ENCODE data around the gene SULT1A2.
"Not testable (repeated sequence)": the region's sequence is repeated elsewhere in the genome, so short reads cannot be mapped to it uniquely, and the experiment has no call there.

The SULT1A2 gene

GRCh38 chr16:28591355-28591754 lies 5.5 kb downstream of the SULT1A2 start:
- no peak for DNase-seq (ENCODE audit: low spot score)

GRCh38 chr16:28590384-28591340 lies 6.2 kb downstream of the SULT1A2 start:
- DNase-seq (ENCODE audit: low spot score) = no peak

GRCh38 chr16:28589930-28590329 lies 6.9 kb downstream of the SULT1A2 start:
- no peak for DNase-seq (ENCODE audit: low spot score)

- DNase-seq (ENCODE audit: low spot score) = no peak
Observed at GRCh38 chr16:28589069-28589468, 7.8 kb downstream of the SULT1A2 start.

- no peak for DNase-seq (ENCODE audit: low spot score)
Observed at GRCh38 chr16:28587386-28587785, 9.5 kb downstream of the SULT1A2 start.

- DNase-seq (ENCODE audit: low spot score) = no peak
Observed at GRCh38 chr16:28586466-28586865, 10.4 kb downstream of the SULT1A2 start.

- DNase-seq (ENCODE audit: low spot score) = no peak
Observed at GRCh38 chr16:28585674-28586073, 11.2 kb downstream of the SULT1A2 start.

GRCh38 chr16:28580726-28581315 lies 16.0 kb downstream of the SULT1A2 start:
- no peak for DNase-seq (ENCODE audit: low spot score)

- DNase-seq (ENCODE audit: low spot score) = no peak
Observed at GRCh38 chr16:28575446-28576109, 21.3 kb downstream of the SULT1A2 start.

- no peak for DNase-seq (ENCODE audit: low spot score)
Observed at GRCh38 chr16:28574925-28575324, 21.9 kb downstream of the SULT1A2 start.

- DNase-seq (ENCODE audit: low spot score) = no peak
Observed at GRCh38 chr16:28573738-28574718, 22.8 kb downstream of the SULT1A2 start.

GRCh38 chr16:28572696-28573510 lies 23.9 kb downstream of the SULT1A2 start:
- DNase-seq (ENCODE audit: low spot score) = no peak

- DNase-seq (ENCODE audit: low spot score) = no peak
Observed at GRCh38 chr16:28569968-28570752, 26.7 kb downstream of the SULT1A2 start.

- no peak for DNase-seq (ENCODE audit: low spot score)
Observed at GRCh38 chr16:28569021-28569420, 27.8 kb downstream of the SULT1A2 start.

- no peak for DNase-seq (ENCODE audit: low spot score)
Observed at GRCh38 chr16:28567292-28567691, 29.6 kb downstream of the SULT1A2 start.

- not testable (repeated sequence) for DNase-seq (ENCODE audit: low spot score)
Observed at GRCh38 chr16:28566233-28566925, 30.5 kb downstream of the SULT1A2 start.

GRCh38 chr16:28563218-28563617 lies 33.6 kb downstream of the SULT1A2 start:
- DNase-seq (ENCODE audit: low spot score) = no peak

- no peak for DNase-seq (ENCODE audit: low spot score)
Observed at GRCh38 chr16:28562199-28562598, 34.7 kb downstream of the SULT1A2 start.

GRCh38 chr16:28561557-28562187 lies 35.2 kb downstream of the SULT1A2 start:
- no peak for DNase-seq (ENCODE audit: low spot score)
